Epithelial cell of proximal tubule (primary cell): Measurements from ENCODE around the gene INTS15. TPM values are rescaled to one million over a fixed set of nuclear protein-coding genes. Genes with fewer than 3 reads are reported as not detected.

Experiments
- DNase-seq: peaks from one replicate; pipeline ENCODE4 v3.0.0-alpha.2; 2011; ENCODE audit warnings: low read depth
- H3K4me3 ChIP-seq: 2 replicates; pipeline ENCODE4 v1.5.1; 2011; ENCODE audit warnings: low read depth, mild to moderate bottlenecking, low read length
- CTCF ChIP-seq: conservative IDR thresholded peaks from 2 replicates; pipeline ENCODE4 v1.5.1; 2012; ENCODE audit warnings: low read depth, mild to moderate bottlenecking, low read length
- total RNA-seq: library from RNA; depleted of rRNA; stranded (reverse); fragments of >200 nt; gene quantifications from 2 replicates; pipeline ENCODE4 v1.2.3, GENCODE V29; 2015

The INTS15 gene
- total RNA-seq, 1 donor from 2014 or later = 23.1 TPM

GRCh38 chr7:6650086-6650485 lies 60.3 kb downstream of the INTS15 start:
- no peak for DNase-seq
- TF ChIP-seq CTCF = no peak
- no peak overlapping the region for H3K4me3 ChIP-seq

- no peak for TF ChIP-seq CTCF
- DNase-seq = no peak
- no peak overlapping the region for H3K4me3 ChIP-seq
Observed at GRCh38 chr7:6650521-6651011, 60.7 kb downstream of the INTS15 start.

GRCh38 chr7:6651851-6652445 lies 62.1 kb downstream of the INTS15 start:
- TF ChIP-seq CTCF = no peak
- DNase-seq = no peak
- no peak overlapping the region for H3K4me3 ChIP-seq

GRCh38 chr7:6652446-6653011 lies 62.7 kb downstream of the INTS15 start:
- no peak for DNase-seq
- TF ChIP-seq CTCF = no peak
- H3K4me3 ChIP-seq = no peak overlapping the region

- no peak for TF ChIP-seq CTCF
- no peak for DNase-seq
Observed at GRCh38 chr7:6653071-6654003, 63.5 kb downstream of the INTS15 start.

GRCh38 chr7:6654113-6654841 lies 64.5 kb downstream of the INTS15 start:
- TF ChIP-seq CTCF = no peak
- no peak for DNase-seq

More at GRCh38 chr7:6653071-6654003, 63.5 kb downstream of the INTS15 start:
- H3K4me3 ChIP-seq = no peak overlapping the region

More at GRCh38 chr7:6654113-6654841, 64.5 kb downstream of the INTS15 start:
- H3K4me3 ChIP-seq = no peak overlapping the region
